ENCODE results near the gene STC2. TPM values are rescaled to one million over a fixed set of nuclear protein-coding genes. Genes with fewer than 3 reads are reported as not detected.
"Not testable (repeated sequence)": the region's sequence is repeated elsewhere in the genome, so short reads cannot be mapped to it uniquely, and the experiment has no call there.

The STC2 gene
- polyA plus RNA-seq, 4 donors, result 1.3 to 3.4 (median 1.4) TPM

- DNase-seq (ENCODE audit: low read depth in 4 of 4, low spot score in 2 of 4), result no peak
Measured at GRCh38 chr5:173297813-173298212, 30.4 kb downstream of the STC2 start.

- DNase-seq (ENCODE audit: low read depth in 4 of 4, low spot score in 2 of 4), result no peak
Measured at GRCh38 chr5:173296737-173297676, 31.2 kb downstream of the STC2 start.

GRCh38 chr5:173295796-173296195 is 32.4 kb downstream of the STC2 start:
- no peak for DNase-seq (ENCODE audit: low read depth in 4 of 4, low spot score in 2 of 4)

- DNase-seq (ENCODE audit: low read depth in 4 of 4, low spot score in 2 of 4), result no peak
Measured at GRCh38 chr5:173294673-173295320, 33.4 kb downstream of the STC2 start.

GRCh38 chr5:173293817-173294672 is 34.2 kb downstream of the STC2 start:
- peak in 1 of 4 donors; percentile 75 for DNase-seq (ENCODE audit: low read depth in 4 of 4, low spot score in 2 of 4)

- no peak for DNase-seq (ENCODE audit: low read depth in 4 of 4, low spot score in 2 of 4)
Measured at GRCh38 chr5:173291722-173292658, 36.2 kb downstream of the STC2 start.

- no peak for DNase-seq (ENCODE audit: low read depth in 4 of 4, low spot score in 2 of 4)
Measured at GRCh38 chr5:173290477-173291131, 37.6 kb downstream of the STC2 start.

- DNase-seq (ENCODE audit: low read depth in 4 of 4, low spot score in 2 of 4), result no peak
Measured at GRCh38 chr5:173289372-173289771, 38.8 kb downstream of the STC2 start.

GRCh38 chr5:173288632-173289031 is 39.6 kb downstream of the STC2 start:
- DNase-seq (ENCODE audit: low read depth in 4 of 4, low spot score in 2 of 4), result no peak

- no peak for DNase-seq (ENCODE audit: low read depth in 4 of 4, low spot score in 2 of 4)
Measured at GRCh38 chr5:173287086-173287485, 41.1 kb downstream of the STC2 start.

GRCh38 chr5:173284343-173284958 is 43.8 kb downstream of the STC2 start:
- not testable (repeated sequence) for DNase-seq (ENCODE audit: low read depth in 4 of 4, low spot score in 2 of 4)

- DNase-seq (ENCODE audit: low read depth in 4 of 4, low spot score in 2 of 4), result no peak
Measured at GRCh38 chr5:173283318-173284288, 44.6 kb downstream of the STC2 start.

- no peak for DNase-seq (ENCODE audit: low read depth in 4 of 4, low spot score in 2 of 4)
Measured at GRCh38 chr5:173282916-173283315, 45.3 kb downstream of the STC2 start.

GRCh38 chr5:173281910-173282309 is 46.3 kb downstream of the STC2 start:
- DNase-seq (ENCODE audit: low read depth in 4 of 4, low spot score in 2 of 4), result no peak

GRCh38 chr5:173279166-173279565 is 49.0 kb downstream of the STC2 start:
- DNase-seq (ENCODE audit: low read depth in 4 of 4, low spot score in 2 of 4), result no peak

GRCh38 chr5:173278641-173279040 is 49.6 kb downstream of the STC2 start:
- no peak for DNase-seq (ENCODE audit: low read depth in 4 of 4, low spot score in 2 of 4)

- no peak for DNase-seq (ENCODE audit: low read depth in 4 of 4, low spot score in 2 of 4)
Measured at GRCh38 chr5:173278172-173278571, 50.0 kb downstream of the STC2 start.

- no peak for DNase-seq (ENCODE audit: low read depth in 4 of 4, low spot score in 2 of 4)
Measured at GRCh38 chr5:173274771-173275170, 53.4 kb downstream of the STC2 start.
